GM10266 (cell line): ENCODE data around the gene LRP2BP.
A peak's percentile ranks its signal among the peaks of the same experiment; 100 is the strongest.
"Not testable (repeated sequence)": the region's sequence is repeated elsewhere in the genome, so short reads cannot be mapped to it uniquely, and the experiment has no call there.

Experiments used
- DNase-seq: peaks from one replicate; pipeline ENCODE4 v3.0.0; 2012; ENCODE audit errors: extremely low spot score
- CTCF ChIP-seq: IDR thresholded peaks from 2 replicates; pipeline ENCODE4 v1.5.1; 2012; ENCODE audit warnings: mild to moderate bottlenecking, low read depth; ENCODE audit not compliant: control insufficient read depth, insufficient read depth; ENCODE audit errors: missing control alignments

LRP2BP gene

DNA sequence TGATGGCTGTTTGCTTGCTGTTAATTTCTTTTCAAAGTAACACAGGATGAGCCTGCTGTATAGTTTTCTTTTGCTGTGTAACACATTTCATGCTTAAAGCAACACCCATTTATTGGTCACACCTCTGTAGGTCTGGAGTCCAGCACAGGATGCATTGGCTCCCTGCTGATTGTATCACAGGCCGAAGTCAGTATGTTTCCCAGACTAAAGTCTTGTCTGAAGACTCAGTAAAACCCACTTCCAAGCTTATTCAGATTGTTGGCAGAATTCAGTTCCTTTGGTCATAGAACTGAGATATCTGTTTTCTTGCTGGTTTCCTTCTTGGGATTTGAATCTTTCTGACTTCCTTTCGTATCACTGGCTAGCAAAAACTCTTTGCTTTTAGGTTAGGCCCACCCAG is 54.3 kb downstream of the LRP2BP start:
- TF ChIP-seq CTCF: no peak
- DNase-seq: no peak

DNA sequence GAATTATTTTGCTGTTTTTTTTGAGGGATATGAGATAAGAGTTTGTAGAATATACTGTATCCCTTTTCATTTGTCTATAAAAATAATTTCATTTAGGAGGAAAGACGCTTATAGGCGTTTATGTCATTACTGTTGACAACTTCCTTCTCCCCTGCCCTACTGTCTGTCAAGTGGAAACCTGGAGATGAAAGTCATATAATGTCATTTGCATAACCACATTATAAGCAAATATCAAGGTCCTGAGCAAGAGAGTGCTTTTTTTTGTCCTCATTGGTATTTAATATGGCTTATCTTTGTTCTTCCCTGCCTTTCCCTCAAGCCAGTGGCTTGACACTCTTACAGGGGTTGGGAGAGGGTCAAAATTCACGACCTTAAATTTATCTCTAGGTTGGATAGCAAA is 55.8 kb downstream of the LRP2BP start:
- no peak for DNase-seq

DNA sequence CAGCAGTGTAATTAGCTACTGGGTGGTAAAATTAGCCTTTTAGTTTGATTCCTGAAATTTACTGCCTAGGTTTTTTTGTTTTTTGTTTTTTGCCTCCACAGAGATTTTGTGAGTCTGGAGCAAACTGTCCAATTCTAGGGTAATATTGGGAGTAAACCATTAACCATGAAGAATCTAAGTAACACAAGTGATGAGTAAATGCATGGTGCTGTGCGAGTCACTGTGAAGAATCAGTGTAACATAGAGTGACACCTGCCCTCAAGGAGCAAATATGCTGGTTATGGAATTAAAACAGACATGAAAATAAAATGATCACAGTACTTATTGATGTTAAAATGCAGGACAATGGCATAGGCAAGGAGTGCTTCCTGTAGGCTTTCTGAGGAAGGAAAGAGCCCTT is 60.1 kb downstream of the LRP2BP start:
- DNase-seq: no peak
- TF ChIP-seq CTCF: no peak

More for the DNA sequence above, 55.8 kb downstream of the LRP2BP start:
- no peak for TF ChIP-seq CTCF

DNA sequence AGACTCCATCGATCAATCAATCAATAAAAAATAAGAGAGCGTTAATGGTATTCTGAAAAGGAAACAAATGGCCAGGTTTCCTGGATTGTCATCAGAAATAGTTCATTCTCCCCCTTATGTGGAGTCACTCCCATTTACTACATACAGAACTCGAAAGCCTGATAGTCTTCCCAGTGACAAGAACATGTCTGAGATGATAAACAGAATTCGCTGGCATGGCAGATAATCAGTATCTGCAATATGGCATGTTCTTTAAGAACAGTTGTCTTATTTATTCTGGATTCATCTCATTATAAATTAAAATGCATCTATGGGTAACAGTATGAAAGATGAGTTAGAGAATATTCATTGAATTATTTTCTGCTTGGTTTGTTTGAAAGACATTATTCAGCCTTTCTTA is 61.4 kb downstream of the LRP2BP start:
- no peak for TF ChIP-seq CTCF
- no peak for DNase-seq

GRCh38 chr4:185332575-185333464 is 62.9 kb downstream of the LRP2BP start:
- TF ChIP-seq CTCF: no peak
- DNase-seq: peak; percentile 43

GRCh38 chr4:185329879-185330510 is 65.7 kb downstream of the LRP2BP start:
- DNase-seq: not testable (repeated sequence)

DNA sequence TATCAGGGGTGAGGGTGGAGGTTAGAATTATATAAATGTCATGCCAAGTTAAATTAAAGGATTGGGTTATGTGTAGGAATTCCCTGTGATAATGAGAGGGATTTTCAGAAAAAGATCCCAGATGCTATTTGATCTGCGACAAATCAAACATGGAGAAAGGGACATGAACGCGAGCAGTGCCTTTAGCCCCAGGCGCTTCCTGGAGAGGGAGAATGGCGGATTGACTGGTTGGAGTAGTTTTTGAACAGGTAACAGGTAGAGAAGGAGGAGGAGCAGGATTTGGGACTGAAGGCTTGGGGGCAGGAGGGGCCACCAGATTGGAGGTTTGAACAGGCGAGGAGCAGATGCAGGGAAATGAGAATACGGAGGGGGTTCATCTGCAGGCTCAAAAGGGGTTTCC is 67.1 kb downstream of the LRP2BP start:
- no peak for TF ChIP-seq CTCF
- DNase-seq: no peak

- not testable (repeated sequence) for DNase-seq
Measured at GRCh38 chr4:185325721-185326120, 70.0 kb downstream of the LRP2BP start.

DNA sequence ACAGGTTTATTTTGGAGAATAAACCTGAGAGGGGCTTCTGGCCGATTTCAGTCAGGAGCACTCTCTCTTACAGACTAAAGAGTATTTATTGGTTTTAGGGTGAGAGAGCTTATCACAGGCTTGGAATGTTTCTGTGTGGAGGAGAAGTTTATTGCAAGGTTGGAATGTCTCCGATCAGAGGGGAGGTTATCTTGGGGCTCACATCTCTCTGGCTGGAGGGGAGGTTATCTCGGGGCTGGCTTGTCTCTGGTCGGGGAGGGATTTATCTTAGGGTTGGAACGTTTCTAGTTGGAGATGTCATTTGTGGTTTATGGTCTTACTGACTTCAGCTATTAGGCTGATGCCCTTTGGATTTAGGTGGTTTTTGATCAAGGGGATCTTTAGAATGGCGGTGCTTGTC is 71.4 kb downstream of the LRP2BP start:
- DNase-seq: not testable (repeated sequence)
